Stomach (tissue), 9 donors: ENCODE results near the gene IZUMO1. TPM values are rescaled to one million over a fixed set of nuclear protein-coding genes. Genes with fewer than 3 reads are reported as not detected.
"Not testable (repeated sequence)": the region's sequence is repeated elsewhere in the genome, so short reads cannot be mapped to it uniquely, and the experiment has no call there.

Experiments used
- DNase-seq, 2 donors: peaks; one replicate each; pipeline versions ENCODE4 v3.0.0 to v3.0.0-alpha.2; 2013 to 2019
- H3K27ac ChIP-seq, 5 donors: fragments of 200-600 bp in 4 of 5; sonication (generic) in 4 of 5; one replicate each; pipeline ENCODE4 v1.5.1; 2013 to 2019; ENCODE audit warnings: mild to moderate bottlenecking in 1 of 5, moderate library complexity in 1 of 5
- H3K27me3 ChIP-seq, 3 donors: fragments of 200-600 bp; sonication (generic); one replicate each; pipeline ENCODE4 v1.5.1; 2017 to 2019; ENCODE audit warnings: mixed run types in 1 of 3
- H3K36me3 ChIP-seq, 4 donors: fragments of 200-600 bp; sonication (generic); 1 replicate in 3 of 4; 2 replicates in 1 of 4; pipeline ENCODE4 v1.5.1; 2016 to 2019
- H3K4me1 ChIP-seq, 4 donors: fragments of 200-600 bp; sonication (generic); one replicate each; pipeline ENCODE4 v1.5.1; 2016 to 2019
- H3K4me3 ChIP-seq, 4 donors: fragments of 200-600 bp; sonication (generic) in 3 of 4; one replicate each; pipeline ENCODE4 v1.5.1; 2016 to 2019; ENCODE audit warnings: mild to moderate bottlenecking in 1 of 4
- H3K9me3 ChIP-seq, 4 donors: fragments of 200-600 bp; sonication (generic); one replicate each; pipeline ENCODE4 v1.5.1; 2016 to 2019
- CTCF ChIP-seq, 7 experiments: fragments of 450-650 bp in 4 of 7; fragments of 200-600 bp in 3 of 7; sonication (generic) in 3 of 7; IDR thresholded peaks; one replicate each; pipeline ENCODE4 v1.5.1; 2016 to 2019; ENCODE audit warnings: antibody characterized with exemption in 7 of 7, control low read depth in 2 of 7, mild to moderate bottlenecking in 1 of 7
- EP300 ChIP-seq: sonication (generic); formaldehyde crosslinking; IDR thresholded peaks from one replicate; pipeline ENCODE4 v1.6.1; 2017; ENCODE audit warnings: antibody characterized with exemption
- POLR2A ChIP-seq, 4 donors: fragments of 450-650 bp; IDR thresholded peaks; one replicate each; pipeline ENCODE4 v1.6.1; 2016; ENCODE audit warnings: antibody characterized with exemption in 4 of 4, control low read depth in 2 of 4, mild to moderate bottlenecking in 1 of 4, moderate library complexity in 1 of 4
- POLR2AphosphoS5 ChIP-seq, 3 donors: sonication (generic); formaldehyde crosslinking; IDR thresholded peaks; one replicate each; pipeline ENCODE4 v1.6.1; 2016; ENCODE audit warnings: antibody characterized with exemption in 3 of 3
- WGBS, 5 donors: extraction: QIAGEN DNeasy Blood & Tissue Kit in 3 of 5; methylation state at CpG; one replicate each; pipeline versions ENCODE4 v1.1.5 to v1.1.7; 2013 to 2018; 5-methylcytosine and 5-hydroxymethylcytosine counted together
- intact Hi-C: fragments of 100-400 bp; cut with DNase I; formaldehyde crosslinking; loops from one replicate; pipeline ENCODE4 v1.15.1; 2023; ENCODE audit warnings: low total_unique reads
- polyA plus RNA-seq, 3 donors: library from polyadenylated mRNA; stranded (reverse); fragments of 200-250 nt; gene quantifications; one replicate each; pipeline ENCODE4 v1.2.3, GENCODE V29; 2013
- total RNA-seq, 5 donors: library from RNA; depleted of rRNA; stranded (reverse); fragments of >200 nt; gene quantifications; one replicate each; pipeline versions ENCODE4 v1.1.0 to v1.2.3, GENCODE V29; 2014 to 2016
- donor health status: healthy with polysubstance abuse.
- donor health status: Bipolar disorder and iron deficiency.
- donor health status: healthy.

Gene IZUMO1
- total and polyA plus RNA-seq, 8 donors, result 0.62 to 14.3 (median 4.0) TPM; not detected in 3

GRCh38 chr19:48794291-48794690 lies 47.6 kb upstream of the IZUMO1 start:
- no peak overlapping the region for H3K4me3 ChIP-seq
- TF ChIP-seq CTCF (IDR thresholded peaks at IDR 0.05), result no peak
- TF ChIP-seq POLR2A (IDR thresholded peaks at IDR 0.05), result no peak
- no peak for TF ChIP-seq POLR2AphosphoS5 (IDR thresholded peaks at IDR 0.05)
- no peak for TF ChIP-seq EP300
- H3K36me3 ChIP-seq, result peaks cover under 1 to 25% (median 14%) of the 10 kb centered on the region in 4 donors
- intact Hi-C loops, result no loop called here
- H3K9me3 ChIP-seq, result no peaks in the 10 kb centered on the region
- H3K27me3 ChIP-seq, result no peaks in the 10 kb centered on the region
- peak overlapping the region in 4 of 5 donors; percentile 73 to 88 (median 84) for H3K27ac ChIP-seq
- peaks cover 16 to 27% (median 18%) of the 10 kb centered on the region in 4 donors for H3K4me1 ChIP-seq
- whole genome bisulfite sequencing, 5 donors, result 77 to 88% (median 84%) methylated on average over 4 to 6 of the region's 6 CpGs
- DNase-seq, result no peak

- H3K4me1 ChIP-seq, result peaks cover 16 to 23% (median 18%) of the 10 kb centered on the region in 4 donors
- H3K27me3 ChIP-seq, result no peaks in the 10 kb centered on the region
- H3K9me3 ChIP-seq, result no peaks in the 10 kb centered on the region
- TF ChIP-seq EP300 (no peak), CTCF (IDR thresholded peaks at IDR 0.05) (no peak), POLR2AphosphoS5 (IDR thresholded peaks at IDR 0.05) (no peak), POLR2A (IDR thresholded peaks at IDR 0.05) (no peak)
- intact Hi-C loops, result no loop called here
- DNase-seq, result no peak
- 78 to 92% (median 82%) methylated on average over 8 of the region's 8 CpGs for WGBS, 5 donors
- H3K36me3 ChIP-seq, result peaks cover 0 to 18% (median 8%) of the 10 kb centered on the region in 4 donors
- no peak overlapping the region for H3K27ac ChIP-seq
- H3K4me3 ChIP-seq, result no peak overlapping the region
Observed at GRCh38 chr19:48793271-48793670, 46.6 kb upstream of the IZUMO1 start.

- H3K36me3 ChIP-seq, H3K4me3 ChIP-seq, H3K27me3 ChIP-seq, H3K9me3 ChIP-seq, intact Hi-C loops: not testable (repeated sequence)
- Histone ChIP-seq H3K4me1 (peaks cover 0 to 18% (median 7%) of the 10 kb centered on the region in 4 donors), H3K27ac (peak overlapping the region; percentile 62 to 78 (median 74))
- WGBS, 5 donors, result 47 to 66% (median 61%) methylated on average over 9 of the region's 9 CpGs
- peak in 2 of 3 donors; percentile 69 to 72 for TF ChIP-seq POLR2AphosphoS5 (IDR thresholded peaks at IDR 0.05)
- DNase-seq, result peak in 1 of 2 donors; percentile 74
Observed at GRCh38 chr19:48787331-48787730, 40.6 kb upstream of the IZUMO1 start.

GRCh38 chr19:48786422-48786821 lies 39.7 kb upstream of the IZUMO1 start:
- DNase-seq, H3K36me3 ChIP-seq, intact Hi-C loops, H3K4me3 ChIP-seq, H3K27me3 ChIP-seq, H3K9me3 ChIP-seq: not testable (repeated sequence)
- WGBS, 5 donors, result 93 to 97% (median 94%) methylated on average over 7 of the region's 7 CpGs
- Histone ChIP-seq H3K4me1 (peaks cover 4 to 27% (median 17%) of the 10 kb centered on the region in 4 donors), H3K27ac (peak overlapping the region in 2 of 5 donors; percentile 64 to 78)

GRCh38 chr19:48784527-48784926 lies 37.8 kb upstream of the IZUMO1 start:
- intact Hi-C loops, result no loop called here
- 23 to 46% (median 36%) methylated on average over 5 of the region's 5 CpGs for WGBS, 5 donors
- peak overlapping the region in 4 of 5 donors; percentile 25 to 86 (median 36) for H3K27ac ChIP-seq

More at GRCh38 chr19:48784527-48784926, 37.8 kb upstream of the IZUMO1 start:
- Histone ChIP-seq H3K4me3 (no peak overlapping the region), H3K27me3 (no peaks in the 10 kb centered on the region), H3K9me3 (no peaks in the 10 kb centered on the region), H3K4me1 (peaks cover 11 to 41% (median 30%) of the 10 kb centered on the region in 4 donors), H3K36me3 (no peaks in the 10 kb centered on the region)
- DNase-seq, result peak in 1 of 2 donors; percentile 74
- TF ChIP-seq CTCF (IDR thresholded peaks at IDR 0.05) (peak in 4 of 7 experiments; percentile 27 to 77 (median 48)), POLR2AphosphoS5 (IDR thresholded peaks at IDR 0.05) (no peak)
